ENCODE measurements around the gene MYADM. TPM values are rescaled to one million over a fixed set of nuclear protein-coding genes. Genes with fewer than 3 reads are reported as not detected.
A peak's percentile ranks its signal among the peaks of the same experiment; 100 is the strongest.

MYADM gene
- total RNA-seq, 3 donors from 2014 or later: 47.0 to 193 (median 67.7) TPM

DNA sequence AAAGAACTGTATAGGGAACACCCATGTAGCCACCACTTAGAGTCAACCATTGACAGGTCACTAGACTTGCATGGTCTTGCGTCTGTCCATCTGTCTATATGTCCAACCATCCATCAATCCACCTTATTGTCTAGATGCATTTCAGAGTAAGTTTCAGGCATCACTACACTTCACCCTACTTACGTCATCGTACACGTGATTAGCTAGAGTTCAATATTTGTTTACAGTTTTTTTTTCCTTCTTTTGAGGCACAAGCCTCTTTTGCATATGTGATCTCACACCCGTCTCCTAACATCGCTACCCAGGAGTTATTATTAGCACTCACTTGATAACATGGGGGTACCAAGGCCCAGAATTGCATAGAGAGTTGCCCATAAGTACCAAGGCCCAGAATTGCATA, 48.3 kb downstream of the MYADM start:
- no peak for ATAC-seq
- H3K9me3 ChIP-seq: no peaks in the 10 kb centered on the region
- no peak for DNase-seq
- no peaks in the 10 kb centered on the region for H3K4me1 ChIP-seq (ENCODE audit: low read depth)
- intact Hi-C loops (cut with DNase I, micrococcal nuclease): no loop called here
- no peaks in the 10 kb centered on the region for H3K36me3 ChIP-seq (ENCODE audit: low read depth)
- TF ChIP-seq, protein P1, sequence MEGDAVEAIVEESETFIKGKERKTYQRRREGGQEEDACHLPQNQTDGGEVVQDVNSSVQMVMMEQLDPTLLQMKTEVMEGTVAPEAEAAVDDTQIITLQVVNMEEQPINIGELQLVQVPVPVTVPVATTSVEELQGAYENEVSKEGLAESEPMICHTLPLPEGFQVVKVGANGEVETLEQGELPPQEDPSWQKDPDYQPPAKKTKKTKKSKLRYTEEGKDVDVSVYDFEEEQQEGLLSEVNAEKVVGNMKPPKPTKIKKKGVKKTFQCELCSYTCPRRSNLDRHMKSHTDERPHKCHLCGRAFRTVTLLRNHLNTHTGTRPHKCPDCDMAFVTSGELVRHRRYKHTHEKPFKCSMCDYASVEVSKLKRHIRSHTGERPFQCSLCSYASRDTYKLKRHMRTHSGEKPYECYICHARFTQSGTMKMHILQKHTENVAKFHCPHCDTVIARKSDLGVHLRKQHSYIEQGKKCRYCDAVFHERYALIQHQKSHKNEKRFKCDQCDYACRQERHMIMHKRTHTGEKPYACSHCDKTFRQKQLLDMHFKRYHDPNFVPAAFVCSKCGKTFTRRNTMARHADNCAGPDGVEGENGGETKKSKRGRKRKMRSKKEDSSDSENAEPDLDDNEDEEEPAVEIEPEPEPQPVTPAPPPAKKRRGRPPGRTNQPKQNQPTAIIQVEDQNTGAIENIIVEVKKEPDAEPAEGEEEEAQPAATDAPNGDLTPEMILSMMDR (IDR thresholded peaks at IDR 0.05): no peak
- no peak overlapping the region for H3K4me3 ChIP-seq

DNA sequence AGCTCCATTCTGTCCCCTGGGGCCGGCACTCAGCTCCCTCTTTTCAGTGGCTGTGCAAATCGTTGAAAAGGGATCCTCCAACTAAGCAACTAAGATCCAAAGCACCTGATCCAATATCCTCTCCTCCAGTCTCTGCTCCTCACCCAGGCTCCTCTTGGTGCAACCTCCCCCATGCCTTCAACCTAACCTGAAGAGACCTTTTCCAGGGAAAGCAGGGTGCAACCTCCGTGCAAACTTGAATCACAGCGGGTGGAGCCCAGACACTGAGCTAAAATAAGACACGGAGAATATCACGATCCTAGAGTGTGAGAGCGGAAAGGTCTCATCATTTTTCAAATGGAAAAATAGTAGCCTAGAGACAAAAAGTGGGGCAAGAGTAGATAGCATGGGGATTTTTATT, 49.7 kb downstream of the MYADM start:
- TF ChIP-seq, protein P1 (IDR thresholded peaks at IDR 0.05): no peak
- intact Hi-C loops (cut with DNase I, micrococcal nuclease): no loop called here
- DNase-seq: peak in 1 of 3 donors; percentile 12
- Histone ChIP-seq H3K9me3 (no peaks in the 10 kb centered on the region), H3K4me3 (no peak overlapping the region), H3K4me1 (ENCODE audit: low read depth) (no peaks in the 10 kb centered on the region), H3K36me3 (ENCODE audit: low read depth) (no peaks in the 10 kb centered on the region)
- ATAC-seq: no peak

Other genes with a start within 250 kb of the MYADM start
- gene DPRX, start 235.9 kb upstream of the MYADM start, total RNA-seq: not detected
- gene NLRP12, start 43.6 kb upstream of the MYADM start, total RNA-seq: under 1 TPM in 2 of 3 donors, not detected in 1; 0.19 to 0.28 TPM
- gene PRKCG, start 14.3 kb downstream of the MYADM start, total RNA-seq: under 1 TPM in 2 of 3 donors, not detected in 1; 0.09 to 0.35 TPM
- gene CACNG7, start 41.4 kb downstream of the MYADM start, total RNA-seq: under 1 TPM in 1 of 3 donors, not detected in 2; 0.54 TPM
- gene CACNG8, start 95.1 kb downstream of the MYADM start, total RNA-seq: under 1 TPM in 2 of 3 donors, not detected in 1; 0.07 to 0.09 TPM
- gene CACNG6, start 123.8 kb downstream of the MYADM start, total RNA-seq: not detected
- not detected for gene VSTM1, start 196.0 kb downstream of the MYADM start, total RNA-seq
- gene TARM1, start 213.5 kb downstream of the MYADM start, total RNA-seq: not detected
- 1 to 10 TPM in 2 of 3 donors, under 1 TPM in 1; 0.35 to 1.8 (median 1.4) TPM for gene OSCAR, start 232.9 kb downstream of the MYADM start, total RNA-seq
- 100 to 1,000 TPM in 2 of 3 donors, 10 to 100 TPM in 1; 93.4 to 155 (median 139) TPM for gene NDUFA3, start 235.0 kb downstream of the MYADM start, total RNA-seq
- gene TFPT, start 247.8 kb downstream of the MYADM start, total RNA-seq: 10 to 100 TPM in 2 of 3 donors, 1 to 10 TPM in 1; 9.8 to 18.2 (median 15.3) TPM
- gene PRPF31, start 247.9 kb downstream of the MYADM start, total RNA-seq: 10 to 100 TPM; 34.3 to 54.6 (median 39.9) TPM

All from mucosa of descending colon (tissue), 3 donors.